Breast epithelium (tissue), 3 donors: ENCODE results near the gene SLC37A3.

Experiments
- POLR2A ChIP-seq: fragments of 450-650 bp; IDR thresholded peaks from one replicate; pipeline ENCODE4 v1.6.1; 2016; ENCODE audit warnings: antibody characterized with exemption, mild to moderate bottlenecking, moderate library complexity
- POLR2AphosphoS5 ChIP-seq, 3 donors: sonication (generic); formaldehyde crosslinking; IDR thresholded peaks; one replicate each; pipeline ENCODE4 v1.6.1; 2017; ENCODE audit warnings: antibody characterized with exemption in 3 of 3
- TF ChIP-seq, protein P1 (sequence below), 3 donors: fragments of 450-650 bp; IDR thresholded peaks; one replicate each; pipeline ENCODE4 v1.5.1; 2016 to 2017; ENCODE audit warnings: antibody characterized with exemption in 3 of 3, mild to moderate bottlenecking in 3 of 3, moderate library complexity in 3 of 3

DNA sequence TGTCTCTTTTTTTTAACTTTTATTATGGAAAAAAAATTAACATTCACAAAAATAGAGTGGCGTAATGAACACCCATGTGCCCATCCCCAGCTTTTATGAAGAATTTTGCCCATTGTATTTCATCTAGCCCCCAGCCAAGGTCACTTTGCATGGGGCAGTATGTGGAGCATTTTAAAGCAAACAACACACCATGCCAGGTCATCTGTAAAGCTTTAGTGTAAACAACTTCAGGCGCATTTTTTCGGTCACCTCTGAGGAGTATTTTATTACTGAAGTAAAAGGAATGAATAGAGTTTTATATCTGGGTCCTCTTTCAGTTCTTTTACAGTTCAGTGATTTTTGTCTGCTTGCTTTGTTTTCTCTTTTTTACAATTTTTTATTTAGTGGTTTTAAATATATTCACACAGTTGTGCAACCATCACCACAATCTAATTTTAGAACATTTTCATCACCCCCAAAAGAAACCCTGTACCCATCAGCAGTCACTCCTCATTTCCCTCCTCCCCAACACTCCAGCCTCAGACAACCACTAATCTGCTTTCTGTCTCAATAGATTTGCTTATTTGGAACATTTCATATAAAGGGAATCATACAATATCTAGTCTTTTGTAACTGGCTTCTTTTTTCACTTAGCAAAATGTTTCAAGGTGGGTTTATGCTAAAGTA, 87.9 kb downstream of the SLC37A3 start:
- TF ChIP-seq, protein P1, sequence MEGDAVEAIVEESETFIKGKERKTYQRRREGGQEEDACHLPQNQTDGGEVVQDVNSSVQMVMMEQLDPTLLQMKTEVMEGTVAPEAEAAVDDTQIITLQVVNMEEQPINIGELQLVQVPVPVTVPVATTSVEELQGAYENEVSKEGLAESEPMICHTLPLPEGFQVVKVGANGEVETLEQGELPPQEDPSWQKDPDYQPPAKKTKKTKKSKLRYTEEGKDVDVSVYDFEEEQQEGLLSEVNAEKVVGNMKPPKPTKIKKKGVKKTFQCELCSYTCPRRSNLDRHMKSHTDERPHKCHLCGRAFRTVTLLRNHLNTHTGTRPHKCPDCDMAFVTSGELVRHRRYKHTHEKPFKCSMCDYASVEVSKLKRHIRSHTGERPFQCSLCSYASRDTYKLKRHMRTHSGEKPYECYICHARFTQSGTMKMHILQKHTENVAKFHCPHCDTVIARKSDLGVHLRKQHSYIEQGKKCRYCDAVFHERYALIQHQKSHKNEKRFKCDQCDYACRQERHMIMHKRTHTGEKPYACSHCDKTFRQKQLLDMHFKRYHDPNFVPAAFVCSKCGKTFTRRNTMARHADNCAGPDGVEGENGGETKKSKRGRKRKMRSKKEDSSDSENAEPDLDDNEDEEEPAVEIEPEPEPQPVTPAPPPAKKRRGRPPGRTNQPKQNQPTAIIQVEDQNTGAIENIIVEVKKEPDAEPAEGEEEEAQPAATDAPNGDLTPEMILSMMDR (IDR thresholded peaks at IDR 0.05): no peak
- TF ChIP-seq POLR2A (no peak), POLR2AphosphoS5 (IDR thresholded peaks at IDR 0.05) (no peak)
